GM23248 (cell line): Measurements from ENCODE around the gene L3MBTL4. TPM values are rescaled to one million over a fixed set of nuclear protein-coding genes. Genes with fewer than 3 reads are reported as not detected.
"Not testable (repeated sequence)": the region's sequence is repeated elsewhere in the genome, so short reads cannot be mapped to it uniquely, and the experiment has no call there.

ENCODE experiments used
- DNase-seq: peaks from one replicate; pipeline ENCODE4 v3.0.0-alpha.2; 2015
- H2AFZ ChIP-seq: fragments of 200-600 bp; sonication (generic); 2 replicates; pipeline ENCODE4 v1.6.1; 2016; ENCODE audit warnings: antibody characterized with exemption
- H3F3A ChIP-seq: fragments of 200-600 bp; sonication (generic); 2 replicates; pipeline ENCODE4 v1.6.1; 2016; ENCODE audit warnings: mild to moderate bottlenecking, antibody characterized with exemption, mixed run types; ENCODE audit not compliant: insufficient read depth
- H3K27ac ChIP-seq: fragments of 200-600 bp; sonication (generic); 2 replicates; pipeline ENCODE4 v1.5.1; 2016; ENCODE audit warnings: mild to moderate bottlenecking
- H3K27me3 ChIP-seq: fragments of 200-600 bp; sonication (generic); replicated peaks from 2 replicates; pipeline ENCODE4 v1.6.1; 2016; ENCODE audit warnings: mild to moderate bottlenecking; ENCODE audit not compliant: insufficient read depth
- H3K36me3 ChIP-seq: fragments of 200-600 bp; sonication (generic); 2 replicates; pipeline ENCODE4 v1.6.1; 2016; ENCODE audit warnings: low read depth, mild to moderate bottlenecking
- H3K4me1 ChIP-seq: fragments of 200-600 bp; sonication (generic); 2 replicates; pipeline ENCODE4 v1.6.1; 2016; ENCODE audit warnings: mild to moderate bottlenecking; ENCODE audit not compliant: insufficient read depth
- H3K4me2 ChIP-seq: fragments of 200-600 bp; sonication (generic); one replicate; pipeline ENCODE4 v1.6.1; 2016; ENCODE audit warnings: mild to moderate bottlenecking; ENCODE audit not compliant: unreplicated experiment
- H3K4me3 ChIP-seq: fragments of 200-600 bp; sonication (generic); 2 replicates; pipeline ENCODE4 v1.5.1; 2016; ENCODE audit warnings: mild to moderate bottlenecking
- H3K79me2 ChIP-seq: fragments of 200-600 bp; sonication (generic); 2 replicates; pipeline ENCODE4 v1.6.1; 2016; ENCODE audit warnings: mild to moderate bottlenecking; ENCODE audit not compliant: insufficient read depth
- H3K9ac ChIP-seq: fragments of 200-600 bp; sonication (generic); 2 replicates; pipeline ENCODE4 v1.6.1; 2016; ENCODE audit warnings: mild to moderate bottlenecking
- H3K9me2 ChIP-seq: fragments of 200-600 bp; sonication (generic); 2 replicates; pipeline ENCODE4 v1.6.1; 2016; ENCODE audit warnings: mixed run types, mild to moderate bottlenecking, moderate library complexity; ENCODE audit not compliant: insufficient read depth
- H3K9me3 ChIP-seq: fragments of 200-600 bp; sonication (generic); one replicate; pipeline ENCODE4 v1.6.1; 2017; ENCODE audit warnings: low read depth
- H4K20me1 ChIP-seq: fragments of 200-600 bp; sonication (generic); 2 replicates; pipeline ENCODE4 v1.6.0; 2016; ENCODE audit not compliant: insufficient read depth
- EZH2 ChIP-seq: fragments of 200-600 bp; sonication (generic); IDR thresholded peaks from 2 replicates; pipeline ENCODE4 v1.6.1; 2018; ENCODE audit warnings: antibody characterized with exemption, mild to moderate bottlenecking; ENCODE audit not compliant: insufficient read depth, poor library complexity, severe bottlenecking
- EZH2phosphoT487 ChIP-seq: fragments of 200-600 bp; sonication (generic); IDR thresholded peaks from 2 replicates; pipeline ENCODE4 v1.6.1; 2018; ENCODE audit warnings: antibody characterized with exemption, moderate library complexity, mild to moderate bottlenecking, low read depth; ENCODE audit not compliant: insufficient read depth
- WGBS, 2 experiments: methylation state at CpG; one replicate each; pipeline ENCODE4 v1.1.6; 2015 to 2017; ENCODE audit warnings: low lambda C conversion rate in 2 of 2, low coverage in 1 of 2; ENCODE audit errors: missing lambda C conversion rate in 2 of 2; 5-methylcytosine and 5-hydroxymethylcytosine counted together
- in situ Hi-C: fragments of 300-500 bp; cut with MboI; formaldehyde crosslinking; loops from 2 replicates; pipeline ENCODE4 v1.15.0; 2020
- polyA plus RNA-seq: library from polyadenylated mRNA; unstranded; fragments of >200 nt; fragmentation: Nextera tagmentation; extraction: Ambion mirVana; gene quantifications from 2 replicates; pipeline ENCODE4 v1.2.1, GENCODE V29; 2016
- total RNA-seq: library from RNA; depleted of rRNA; stranded (reverse); fragments of >200 nt; shearing (Covaris generic); gene quantifications from 2 replicates; pipeline ENCODE4 v1.2.3, GENCODE V29; 2014

Gene L3MBTL4
- total and polyA plus RNA-seq, 2 experiments from 2014 or later = not detected

GRCh38 chr18:6411382-6411781, 3.3 kb downstream of the L3MBTL4 start:
- Histone ChIP-seq H3F3A (no peaks in the 10 kb centered on the region), H3K9me2 (no peaks in the 10 kb centered on the region), H3K9me3 (no peaks in the 10 kb centered on the region), H3K27me3 (peaks cover 37% of the 10 kb centered on the region), H3K4me1 (no peaks in the 10 kb centered on the region), H3K36me3 (no peaks in the 10 kb centered on the region), H4K20me1 (no peaks in the 10 kb centered on the region), H3K4me2 (no peak overlapping the region), H3K9ac (no peak overlapping the region), H3K79me2 (no peaks in the 10 kb centered on the region), H3K4me3 (no peak overlapping the region), H3K27ac (no peak overlapping the region), H2AFZ (no peak overlapping the region)
- 15 to 16% methylated on average over 5 of the region's 5 CpGs for WGBS, 2 experiments
- TF ChIP-seq EZH2phosphoT487 (no peak), EZH2 (no peak)
- in situ Hi-C loops = no loop called here
- DNase-seq = no peak

GRCh38 chr18:6409933-6410332, 4.8 kb downstream of the L3MBTL4 start:
- Histone ChIP-seq H3K79me2 (no peaks in the 10 kb centered on the region), H3K4me2 (no peak overlapping the region), H3F3A (no peaks in the 10 kb centered on the region), H2AFZ (no peak overlapping the region), H3K4me1 (no peaks in the 10 kb centered on the region), H3K36me3 (no peaks in the 10 kb centered on the region), H3K27ac (no peak overlapping the region), H3K4me3 (no peak overlapping the region), H4K20me1 (no peaks in the 10 kb centered on the region), H3K9ac (no peak overlapping the region), H3K9me2 (no peaks in the 10 kb centered on the region), H3K27me3 (peaks cover 25% of the 10 kb centered on the region), H3K9me3 (no peaks in the 10 kb centered on the region)
- no peak for DNase-seq
- in situ Hi-C loops = no loop called here
- TF ChIP-seq EZH2 (no peak), EZH2phosphoT487 (no peak)
- WGBS, 2 experiments = 84 to 86% methylated on average over 7 of the region's 7 CpGs

GRCh38 chr18:6408543-6408942, 6.2 kb downstream of the L3MBTL4 start:
- H2AFZ ChIP-seq, H3F3A ChIP-seq, H3K79me2 ChIP-seq, H3K36me3 ChIP-seq, in situ Hi-C loops, H3K4me2 ChIP-seq, H3K9me2 ChIP-seq, H3K4me3 ChIP-seq, H3K27ac ChIP-seq, H3K4me1 ChIP-seq, H4K20me1 ChIP-seq, H3K9me3 ChIP-seq, H3K9ac ChIP-seq, DNase-seq: not testable (repeated sequence)
- 88% methylated on average over 8 of the region's 8 CpGs for WGBS, 2 experiments
- peaks cover 17% of the 10 kb centered on the region for H3K27me3 ChIP-seq

- H2AFZ ChIP-seq = no peak overlapping the region
- H3K79me2 ChIP-seq = no peaks in the 10 kb centered on the region
- no peak for DNase-seq
- TF ChIP-seq EZH2 = no peak
- no peak for TF ChIP-seq EZH2phosphoT487
- H3K9ac ChIP-seq = no peak overlapping the region
- in situ Hi-C loops = no loop called here
- H3K4me2 ChIP-seq = peak overlapping the region; percentile 64
- no peak overlapping the region for H3K4me3 ChIP-seq
- H3K4me1 ChIP-seq = no peaks in the 10 kb centered on the region
- H4K20me1 ChIP-seq = no peaks in the 10 kb centered on the region
- H3F3A ChIP-seq = no peaks in the 10 kb centered on the region
- peaks cover 2% of the 10 kb centered on the region for H3K27me3 ChIP-seq
- H3K36me3 ChIP-seq = no peaks in the 10 kb centered on the region
- H3K9me2 ChIP-seq = no peaks in the 10 kb centered on the region
- H3K9me3 ChIP-seq = no peaks in the 10 kb centered on the region
- WGBS, 2 experiments = 67 to 70% methylated on average over 8 of the region's 8 CpGs
- H3K27ac ChIP-seq = no peak overlapping the region
Measured at GRCh38 chr18:6406910-6407470, 7.7 kb downstream of the L3MBTL4 start.
